Neural cell (in vitro differentiated cells): ENCODE measurements around the gene HMBS.

Experiments
- MXI1 ChIP-seq: fragments of 450-650 bp; conservative IDR thresholded peaks from 2 replicates; pipeline ENCODE4 v1.6.1; 2014; ENCODE audit warnings: antibody characterized with exemption, mild to moderate bottlenecking; ENCODE audit not compliant: poor library complexity, severe bottlenecking
- RAD21 ChIP-seq: fragments of 450-650 bp; conservative IDR thresholded peaks from 2 replicates; pipeline ENCODE4 v1.6.1; 2014; ENCODE audit warnings: antibody characterized with exemption, mild to moderate bottlenecking, moderate library complexity
- TF ChIP-seq, protein P1 (sequence below): fragments of 450-650 bp; IDR thresholded peaks from 2 replicates; pipeline ENCODE4 v1.5.1; 2014; ENCODE audit warnings: antibody characterized with exemption, mild to moderate bottlenecking, moderate library complexity; ENCODE audit not compliant: poor library complexity, severe bottlenecking

DNA sequence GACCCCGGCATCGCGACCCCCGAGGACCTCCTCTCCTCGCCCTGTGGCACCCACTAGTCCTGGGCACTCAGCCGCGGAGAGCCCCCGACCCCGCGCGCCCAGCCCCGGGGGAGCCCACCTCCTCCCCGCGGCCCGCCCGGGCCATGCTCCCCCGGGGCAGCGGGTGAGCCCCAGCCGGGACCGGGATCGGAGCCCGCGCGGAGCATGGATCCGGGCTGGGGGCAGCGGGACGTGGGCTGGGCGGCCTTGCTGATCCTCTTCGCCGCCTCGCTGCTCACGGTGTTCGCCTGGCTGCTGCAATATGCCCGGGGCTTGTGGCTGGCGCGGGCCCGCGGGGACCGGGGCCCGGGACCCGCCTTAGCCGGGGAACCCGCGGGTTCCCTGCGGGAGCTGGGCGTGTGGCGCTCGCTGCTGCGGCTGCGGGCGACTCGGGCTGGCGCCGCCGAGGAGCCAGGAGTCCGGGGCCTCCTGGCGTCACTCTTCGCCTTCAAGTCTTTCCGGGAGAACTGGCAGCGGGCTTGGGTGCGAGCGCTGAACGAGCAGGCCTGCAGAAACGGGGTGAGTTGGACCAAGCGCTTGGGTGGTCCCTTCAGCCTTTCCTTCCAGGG, 23.0 kb downstream of the HMBS start:
- TF ChIP-seq, protein P1, sequence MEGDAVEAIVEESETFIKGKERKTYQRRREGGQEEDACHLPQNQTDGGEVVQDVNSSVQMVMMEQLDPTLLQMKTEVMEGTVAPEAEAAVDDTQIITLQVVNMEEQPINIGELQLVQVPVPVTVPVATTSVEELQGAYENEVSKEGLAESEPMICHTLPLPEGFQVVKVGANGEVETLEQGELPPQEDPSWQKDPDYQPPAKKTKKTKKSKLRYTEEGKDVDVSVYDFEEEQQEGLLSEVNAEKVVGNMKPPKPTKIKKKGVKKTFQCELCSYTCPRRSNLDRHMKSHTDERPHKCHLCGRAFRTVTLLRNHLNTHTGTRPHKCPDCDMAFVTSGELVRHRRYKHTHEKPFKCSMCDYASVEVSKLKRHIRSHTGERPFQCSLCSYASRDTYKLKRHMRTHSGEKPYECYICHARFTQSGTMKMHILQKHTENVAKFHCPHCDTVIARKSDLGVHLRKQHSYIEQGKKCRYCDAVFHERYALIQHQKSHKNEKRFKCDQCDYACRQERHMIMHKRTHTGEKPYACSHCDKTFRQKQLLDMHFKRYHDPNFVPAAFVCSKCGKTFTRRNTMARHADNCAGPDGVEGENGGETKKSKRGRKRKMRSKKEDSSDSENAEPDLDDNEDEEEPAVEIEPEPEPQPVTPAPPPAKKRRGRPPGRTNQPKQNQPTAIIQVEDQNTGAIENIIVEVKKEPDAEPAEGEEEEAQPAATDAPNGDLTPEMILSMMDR = no peak
- TF ChIP-seq MXI1 = peak; percentile 59
- TF ChIP-seq RAD21 = no peak
